HG03159 (cell line): ENCODE results near the gene RBMS1.
"Not testable (repeated sequence)": the region's sequence is repeated elsewhere in the genome, so short reads cannot be mapped to it uniquely, and the experiment has no call there.

Source experiments
- ATAC-seq: cut with Tn5 transposase; IDR thresholded peaks from one replicate; pipeline ENCODE4 v1.9.1; 2021; ENCODE audit warnings: mild to moderate bottlenecking, moderate library complexity; ENCODE audit not compliant: unreplicated experiment

Gene RBMS1

DNA sequence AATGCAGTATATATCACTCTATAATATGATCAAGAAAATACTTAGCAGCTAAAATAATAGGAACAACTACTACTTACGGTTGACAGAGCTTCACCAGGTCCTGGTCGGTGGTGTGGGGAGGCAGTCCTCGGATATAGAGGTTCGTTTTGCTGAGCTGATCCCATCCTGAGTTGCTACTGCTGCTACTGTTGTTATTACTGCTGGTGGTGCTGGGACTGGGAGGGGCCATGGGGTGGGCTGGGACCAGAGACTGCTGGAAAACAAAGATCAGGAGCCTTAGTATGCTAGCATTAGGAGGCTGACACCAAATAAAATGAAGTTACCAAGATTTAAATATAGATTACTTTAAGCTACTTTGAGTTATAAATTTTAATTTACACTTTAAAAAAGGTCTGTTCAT, 126.5 kb downstream of the RBMS1 start:
- not testable (repeated sequence) for ATAC-seq

DNA sequence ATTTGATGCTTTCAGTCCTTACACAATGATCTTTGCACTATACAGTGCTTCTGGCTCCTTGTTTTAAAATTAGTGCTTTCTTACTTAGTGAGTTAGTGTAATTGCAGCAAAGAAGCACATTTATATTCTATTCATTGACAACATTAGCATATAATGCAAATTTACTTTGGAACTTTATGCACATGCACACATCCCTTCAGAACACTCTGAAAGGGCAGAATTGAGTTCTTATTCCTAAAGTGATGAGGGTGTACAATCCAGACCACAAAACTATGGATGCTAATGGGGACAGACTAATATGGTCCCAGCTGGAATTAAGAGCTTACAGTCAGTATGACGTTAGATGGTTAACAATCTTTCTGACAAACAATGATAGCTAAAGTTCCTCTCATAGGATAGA, 127.1 kb downstream of the RBMS1 start:
- no peak for ATAC-seq

- ATAC-seq = no peak
Observed at GRCh38 chr2:160365716-160366367, 127.8 kb downstream of the RBMS1 start.

DNA sequence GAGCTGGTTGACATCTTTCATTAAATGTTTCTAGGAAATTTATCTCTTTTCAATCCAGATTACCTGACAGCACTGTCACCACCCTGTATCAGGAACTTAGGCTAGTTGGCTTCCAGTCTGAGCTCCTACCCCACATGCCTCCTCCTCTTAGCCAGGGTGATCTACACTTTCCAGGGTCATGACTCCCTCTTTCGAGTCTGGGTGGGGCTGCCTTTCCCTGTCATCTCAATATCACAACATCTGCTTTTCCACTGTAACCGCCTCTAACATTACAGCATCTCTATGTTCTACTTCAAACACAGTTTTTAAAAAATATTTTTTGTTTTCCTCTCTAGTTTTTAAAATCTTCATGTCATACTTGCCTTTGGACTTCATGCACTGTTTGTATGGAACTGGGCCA, 129.2 kb downstream of the RBMS1 start:
- no peak for ATAC-seq

DNA sequence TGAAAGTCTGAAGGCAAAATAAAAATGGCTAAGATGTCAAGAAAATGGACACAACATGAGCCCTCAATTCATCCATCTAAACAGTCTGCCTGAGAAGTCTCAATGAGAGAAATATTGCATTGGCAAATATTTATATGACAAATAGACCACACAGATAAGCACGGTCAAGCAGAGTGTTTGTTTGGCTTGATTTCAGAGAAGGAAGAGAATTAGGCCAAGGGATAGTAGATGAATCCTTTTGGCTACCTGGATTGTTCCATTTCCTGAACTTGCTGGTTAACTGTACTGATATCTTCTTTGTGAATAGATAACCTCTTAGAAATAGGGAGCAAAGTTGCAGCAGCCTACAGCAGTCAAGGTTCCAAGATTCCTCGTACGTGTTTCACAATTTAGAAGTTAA, 129.6 kb downstream of the RBMS1 start:
- ATAC-seq = no peak

- no peak for ATAC-seq
Observed at GRCh38 chr2:160363055-160363454, 130.6 kb downstream of the RBMS1 start.

- ATAC-seq = no peak
Observed at GRCh38 chr2:160362541-160362940, 131.1 kb downstream of the RBMS1 start.

DNA sequence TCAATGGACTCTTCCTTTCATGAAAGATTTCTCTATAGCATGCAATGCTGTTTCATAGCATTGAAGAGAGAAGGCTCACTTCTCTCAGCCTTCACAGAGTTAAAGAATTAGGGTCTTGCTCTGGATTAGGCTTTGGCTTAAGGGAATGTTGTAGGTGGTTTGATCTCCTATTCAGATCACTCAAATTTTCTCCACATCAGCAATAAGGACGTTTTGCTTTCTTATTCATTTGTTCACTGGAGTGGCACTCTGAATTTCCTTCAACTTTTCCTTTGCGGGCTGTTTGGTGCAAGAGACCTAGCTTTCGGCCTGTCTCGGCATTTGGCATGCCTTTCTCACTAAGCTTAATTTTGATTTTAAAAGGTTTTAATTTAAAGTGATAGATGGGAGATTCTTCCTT, 131.6 kb downstream of the RBMS1 start:
- ATAC-seq = no peak

- ATAC-seq = no peak
Observed at GRCh38 chr2:160360089-160360757, 133.4 kb downstream of the RBMS1 start.

GRCh38 chr2:160358046-160358445, 135.6 kb downstream of the RBMS1 start:
- ATAC-seq = no peak

GRCh38 chr2:160356485-160356884, 137.1 kb downstream of the RBMS1 start:
- no peak for ATAC-seq

GRCh38 chr2:160355080-160355479, 138.5 kb downstream of the RBMS1 start:
- no peak for ATAC-seq

DNA sequence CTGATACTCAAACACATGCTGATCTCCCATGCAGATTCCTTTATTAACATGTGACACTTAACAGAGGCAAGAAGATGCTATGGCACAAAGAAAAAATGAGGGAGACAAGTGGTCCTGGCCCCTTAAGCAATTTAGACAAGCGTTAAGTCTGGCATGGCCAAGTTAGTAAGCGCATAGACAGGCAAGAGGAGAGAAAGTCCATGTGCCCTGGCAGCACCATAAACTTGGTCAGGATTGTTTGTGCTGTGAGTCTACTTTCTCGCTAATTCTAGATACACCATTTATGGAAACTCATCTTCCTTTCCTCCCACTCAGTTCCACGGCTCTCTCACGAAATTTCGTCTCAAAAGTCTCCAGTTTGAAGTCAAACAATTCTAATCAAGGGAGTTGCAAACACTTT, 138.9 kb downstream of the RBMS1 start:
- ATAC-seq = no peak

DNA sequence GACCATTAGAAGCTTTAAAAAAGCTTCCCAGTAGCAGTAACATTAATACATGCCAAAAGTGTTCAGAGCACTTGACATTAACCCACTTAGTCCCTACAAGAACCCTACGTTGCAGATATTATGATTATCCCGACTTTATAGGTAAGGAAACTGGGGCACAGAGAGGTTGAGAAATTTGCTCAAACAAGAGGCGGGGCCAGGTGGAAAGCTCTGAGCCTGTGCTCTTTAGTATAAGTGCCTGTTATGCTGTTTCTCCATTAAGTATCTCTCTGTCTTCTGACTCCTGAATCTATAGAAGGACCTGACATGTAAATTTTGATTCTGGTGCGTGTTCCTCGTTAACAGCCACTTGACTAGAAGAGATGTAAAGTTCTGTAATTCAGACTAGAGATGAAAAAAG, 139.8 kb downstream of the RBMS1 start:
- ATAC-seq = no peak

- ATAC-seq = no peak
Observed at GRCh38 chr2:160353166-160353565, 140.4 kb downstream of the RBMS1 start.

DNA sequence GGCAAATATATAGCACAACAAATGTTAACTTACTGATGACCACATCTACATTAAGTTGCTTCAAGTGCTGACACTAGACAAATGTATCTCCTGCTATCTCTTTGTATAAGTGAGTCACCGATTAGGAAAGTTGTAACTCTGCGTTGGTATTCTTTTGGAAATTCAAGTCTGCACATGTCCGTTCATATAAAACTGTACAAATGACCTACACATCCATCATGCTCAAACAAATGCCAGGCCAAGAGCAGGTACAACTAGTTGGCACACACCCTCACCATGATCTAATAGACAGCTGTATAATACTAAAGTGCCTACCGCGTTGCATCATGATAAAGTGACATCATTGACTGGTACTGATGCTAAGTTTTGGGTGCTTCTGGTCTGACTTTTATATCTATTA, 141.1 kb downstream of the RBMS1 start:
- ATAC-seq = no peak

DNA sequence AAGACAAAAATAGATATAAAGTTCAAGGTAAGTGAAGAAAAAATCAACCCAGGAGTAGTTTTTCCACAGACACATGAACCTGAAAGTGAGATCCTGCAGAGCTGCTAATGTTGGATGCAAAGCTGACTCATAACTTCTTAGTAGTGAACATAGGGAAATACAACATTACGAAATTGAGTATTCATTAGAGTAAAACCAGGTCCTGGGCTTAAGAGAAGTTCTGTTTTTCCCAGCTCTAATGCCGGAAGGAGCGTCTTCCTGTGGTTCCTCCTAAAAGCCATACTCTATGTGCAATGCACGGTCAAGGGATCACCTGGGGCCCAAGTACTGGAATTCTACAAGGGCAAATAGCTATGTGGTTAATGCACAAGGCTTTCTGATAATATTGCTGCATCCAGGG, 141.7 kb downstream of the RBMS1 start:
- no peak for ATAC-seq

DNA sequence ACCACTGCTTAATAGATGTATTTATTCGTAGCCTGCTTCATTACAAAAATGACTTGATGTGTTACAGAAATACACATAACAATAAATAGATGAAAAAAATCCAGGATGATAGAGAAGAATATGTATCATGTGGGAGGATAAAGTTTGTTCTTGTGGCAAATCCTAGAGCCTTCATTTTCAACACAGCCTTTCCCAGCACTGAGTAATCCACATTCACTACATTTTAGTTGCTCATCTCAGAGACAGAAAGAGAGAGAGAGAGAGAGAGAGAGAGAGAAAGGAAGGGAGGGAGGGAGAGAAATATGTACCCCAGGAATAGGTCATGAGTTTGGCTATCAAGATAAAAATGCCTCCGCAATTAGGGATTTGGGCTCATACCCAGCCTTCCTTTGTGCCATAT, 144.3 kb downstream of the RBMS1 start:
- ATAC-seq = no peak

GRCh38 chr2:160347269-160347863, 146.2 kb downstream of the RBMS1 start:
- no peak for ATAC-seq

- ATAC-seq = no peak
Observed at GRCh38 chr2:160345071-160345764, 148.4 kb downstream of the RBMS1 start.

DNA sequence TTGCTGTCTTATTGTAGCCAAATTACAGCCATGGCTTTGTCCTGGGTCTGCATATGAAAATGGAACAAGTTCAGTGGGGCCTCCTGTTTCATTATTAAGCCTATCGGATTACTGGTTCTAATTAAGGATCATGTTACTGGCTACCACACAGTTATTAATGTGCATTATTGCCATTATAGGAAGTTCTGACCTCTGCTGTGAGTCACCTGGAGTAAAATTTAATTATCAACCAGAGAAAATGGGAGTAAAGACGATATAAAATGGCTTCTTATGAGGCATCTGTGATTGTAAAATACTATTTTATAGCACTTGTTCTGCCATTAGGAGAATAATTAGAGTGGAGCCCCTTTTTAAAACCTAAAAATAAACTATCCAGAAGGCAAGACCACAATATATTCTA, 150.2 kb downstream of the RBMS1 start:
- no peak for ATAC-seq

- ATAC-seq = no peak
Observed at GRCh38 chr2:160339726-160340125, 153.9 kb downstream of the RBMS1 start.
